A549 (cell line): ENCODE results near the gene HINT2. TPM values are rescaled to one million over a fixed set of nuclear protein-coding genes. Genes with fewer than 3 reads are reported as not detected.

Experiments
- ATAC-seq, 2 experiments: fragments of 200-7000 bp in 1 of 2; fragments of >200 bp in 1 of 2; cut with Nextera tagmentation in 1 of 2; cut with Tn5 transposase in 1 of 2; 3 replicates each; pipeline versions ENCODE4 v1.8.0 to v1.9.1; 2018 to 2020; ENCODE audit warnings: mild to moderate bottlenecking in 1 of 2, moderate library complexity in 1 of 2
- CTCF ChIA-PET: fragments of 300-600 bp; sonication (Branson Sonifier 250); formaldehyde crosslinking; extraction: SDS; loops from one replicate; lab custom pipeline; 2021; ENCODE audit warnings: antibody characterized with exemption, inconsistent platforms; lab: Yijun Ruan, JAX
- POLR2A ChIA-PET: fragments of 350-600 bp; formaldehyde crosslinking; extraction: SDS; loops from one replicate; lab custom pipeline; 2021; ENCODE audit warnings: antibody characterized with exemption, inconsistent platforms; lab: Yijun Ruan, JAX
- DNase-seq, 2 experiments: peaks; one replicate each; pipeline versions ENCODE4 v3.0.0 to v3.0.0-alpha.2; 2011 to 2016; ENCODE audit warnings: low read depth in 1 of 2, low spot score in 1 of 2
- FAIRE-seq: peaks from 2 replicates; lab custom pipeline; 2011; peaks lifted over from hg19 to GRCh38; lab: Jason Lieb, UNC
- H3K27ac ChIP-seq, 2 experiments: fragments of >200 bp; sonication (Bioruptor Twin); formaldehyde crosslinking; 3 replicates each; pipeline ENCODE4 v1.5.1; 2016 to 2017
- H3K4me1 ChIP-seq: fragments of >200 bp; sonication (Bioruptor Twin); formaldehyde crosslinking; 3 replicates; pipeline ENCODE4 v1.6.1; 2016
- H3K4me2 ChIP-seq: fragments of >200 bp; sonication (Bioruptor Twin); formaldehyde crosslinking; 3 replicates; pipeline ENCODE4 v1.6.1; 2016
- H3K4me3 ChIP-seq: fragments of >200 bp; sonication (Bioruptor Twin); formaldehyde crosslinking; 3 replicates; pipeline ENCODE4 v1.5.1; 2016
- H3K9me3 ChIP-seq: fragments of >200 bp; sonication (Bioruptor Twin); formaldehyde crosslinking; 3 replicates; pipeline ENCODE4 v1.6.1; 2016
- ATOH8 ChIP-seq: fragments of 250-450 bp; sonication (Bioruptor Pico); IDR thresholded peaks from 2 replicates; pipeline ENCODE4 v1.5.0; 2020; ENCODE audit warnings: low read depth, mild to moderate bottlenecking, moderate library complexity
- CBX2 ChIP-seq: fragments of 200-600 bp; sonication (generic); IDR thresholded peaks from 2 replicates; pipeline ENCODE4 v1.6.1; 2016; ENCODE audit warnings: low read depth, mild to moderate bottlenecking, borderline replicate concordance
- CBX8 ChIP-seq: fragments of 200-600 bp; sonication (generic); IDR thresholded peaks from 2 replicates; pipeline ENCODE4 v1.6.1; 2016
- CEBPB ChIP-seq, 2 experiments: fragments of >200 bp in 1 of 2; sonication (Bioruptor Twin) in 1 of 2; formaldehyde crosslinking in 1 of 2; IDR thresholded peaks; 2 replicates each; pipeline ENCODE4 v1.6.1; 2012 to 2016
- CHD4 ChIP-seq: fragments of 200-600 bp; sonication (generic); IDR thresholded peaks from 2 replicates; pipeline ENCODE4 v1.6.1; 2016; ENCODE audit warnings: antibody characterized with exemption, mild to moderate bottlenecking, borderline replicate concordance
- EHF ChIP-seq: fragments of 250-450 bp; sonication (Bioruptor Pico); IDR thresholded peaks from 2 replicates; pipeline ENCODE4 v1.5.0; 2020; ENCODE audit warnings: mild to moderate bottlenecking
- EHMT2 ChIP-seq: fragments of 200-600 bp; sonication (generic); IDR thresholded peaks from 2 replicates; pipeline ENCODE4 v1.6.1; 2016; ENCODE audit warnings: antibody characterized with exemption, low read depth, mild to moderate bottlenecking, moderate library complexity
- EP300 ChIP-seq, 2 experiments: fragments of >200 bp; sonication (Bioruptor Twin); formaldehyde crosslinking; IDR thresholded peaks; 2 replicates in 1 of 2; 3 replicates in 1 of 2; pipeline ENCODE4 v1.6.1; 2016 to 2017
- FOSL2 ChIP-seq, 2 experiments: fragments of 450-650 bp in 1 of 2; fragments of >200 bp in 1 of 2; sonication (Bioruptor Twin) in 1 of 2; formaldehyde crosslinking; IDR thresholded peaks; 2 replicates each; pipeline versions ENCODE4 v1.5.0 to v1.6.1; 2016 to 2020; ENCODE audit warnings: mild to moderate bottlenecking in 1 of 2, moderate library complexity in 1 of 2
- FOXS1 ChIP-seq: fragments of 250-450 bp; sonication (Bioruptor Pico); IDR thresholded peaks from 2 replicates; pipeline ENCODE4 v1.5.0; 2020; ENCODE audit warnings: mild to moderate bottlenecking, moderate library complexity
- HOXA7 ChIP-seq: fragments of 250-450 bp; sonication (Bioruptor Pico); IDR thresholded peaks from 2 replicates; pipeline ENCODE4 v1.5.0; 2020; ENCODE audit warnings: mild to moderate bottlenecking, moderate library complexity
- HOXB13 ChIP-seq: fragments of 250-450 bp; sonication (Bioruptor Pico); IDR thresholded peaks from 2 replicates; pipeline ENCODE4 v1.5.0; 2020; ENCODE audit warnings: low read depth, mild to moderate bottlenecking, moderate library complexity
- JUN ChIP-seq, 2 experiments: fragments of >200 bp; sonication (Bioruptor Twin); formaldehyde crosslinking; IDR thresholded peaks; 2 replicates in 1 of 2; 3 replicates in 1 of 2; pipeline ENCODE4 v1.6.1; 2016 to 2017
- JUNB ChIP-seq: fragments of >200 bp; sonication (Bioruptor Twin); formaldehyde crosslinking; IDR thresholded peaks from 2 replicates; pipeline ENCODE4 v1.6.1; 2016
- KDM5A ChIP-seq: fragments of 200-600 bp; sonication (generic); IDR thresholded peaks from 2 replicates; pipeline ENCODE4 v1.6.1; 2016; ENCODE audit warnings: antibody characterized with exemption, mild to moderate bottlenecking
- MAX ChIP-seq: IDR thresholded peaks from 2 replicates; pipeline ENCODE4 v1.6.1; 2012
- MYC ChIP-seq: IDR thresholded peaks from 2 replicates; pipeline ENCODE4 v1.6.1; 2012; ENCODE audit warnings: mild to moderate bottlenecking, inconsistent platforms, low read length, improper control_type of control experiment, borderline replicate concordance
- NR3C1 ChIP-seq: fragments of >200 bp; sonication (Bioruptor Twin); formaldehyde crosslinking; IDR thresholded peaks from 3 replicates; pipeline ENCODE4 v1.6.1; 2017
- PBX3 ChIP-seq: IDR thresholded peaks from 2 replicates; pipeline ENCODE4 v1.6.1; 2012
- POLR2A ChIP-seq: IDR thresholded peaks from 2 replicates; pipeline ENCODE4 v1.6.1; 2012; ENCODE audit warnings: mild to moderate bottlenecking, low read length
- RARB ChIP-seq: fragments of 250-450 bp; sonication (Bioruptor Pico); IDR thresholded peaks from 2 replicates; pipeline ENCODE4 v1.8.0; 2021; ENCODE audit warnings: mild to moderate bottlenecking, moderate library complexity
- SMC3 ChIP-seq: fragments of >200 bp; sonication (Bioruptor Twin); formaldehyde crosslinking; IDR thresholded peaks from 3 replicates; pipeline ENCODE4 v1.6.1; 2018; ENCODE audit warnings: inconsistent platforms
- SREBF2 ChIP-seq: fragments of 450-650 bp; IDR thresholded peaks from 2 replicates; pipeline ENCODE4 v1.6.1; 2014; ENCODE audit warnings: mild to moderate bottlenecking, moderate library complexity
- ZSCAN20 ChIP-seq: fragments of 250-450 bp; sonication (Bioruptor Pico); IDR thresholded peaks from 2 replicates; pipeline ENCODE4 v1.8.0; 2022; ENCODE audit warnings: mild to moderate bottlenecking, moderate library complexity
- WGBS: methylation state at CpG from one replicate; pipeline ENCODE4 v1.1.6; 2017; ENCODE audit errors: missing lambda C conversion rate; 5-methylcytosine and 5-hydroxymethylcytosine counted together
- polyA plus RNA-seq, 4 experiments: library from polyadenylated mRNA; depleted of rRNA in 3 of 4; stranded (reverse); fragments of >200 nt; fragmentation: RNase III in 1 of 4; extraction: RNeasy Plus Mini Kit Qiagen cat#74134 plus additional on column Dnase treatment in 1 of 4; gene quantifications; 2 replicates in 3 of 4; 3 replicates in 1 of 4; pipeline ENCODE4 v1.2.3, GENCODE V29; 2011 to 2017
- TF ChIP-seq, protein P1 (sequence below): IDR thresholded peaks from 2 replicates; pipeline ENCODE4 v1.6.1; 2012; ENCODE audit warnings: low read depth, borderline replicate concordance
- TF ChIP-seq, protein P2 (sequence below): fragments of 150-350 bp; IDR thresholded peaks from 2 replicates; pipeline ENCODE4 v1.6.1; 2014; ENCODE audit warnings: low read depth, mild to moderate bottlenecking, low read length
- TF ChIP-seq, protein P3 (sequence below): fragments of >200 bp; sonication (Bioruptor Twin); formaldehyde crosslinking; IDR thresholded peaks from 3 replicates; pipeline ENCODE4 v1.6.1; 2016

HINT2 gene
- polyA plus RNA-seq, 2 of the 4 experiments (the other 2 are of a cell fraction), result 46.9 to 69.2 TPM

GRCh38 chr9:35856206-35856605 lies 41.4 kb upstream of the HINT2 start:
- ChIA-PET CTCF (interaction anchor here (1.5 to 8.1 kb wide), 5 partner anchors 11 to 45 kb away, joined by 6 to 36 read pairs (median 8); partner anchors contain the start of gene SPAG8), POLR2A (no interaction called here)
- H3K4me2 ChIP-seq, result no peak overlapping the region
- WGBS, result 51% methylated on average over 3 of the region's 3 CpGs
- DNase-seq (no peak), FAIRE-seq (no peak)
- no peak overlapping the region for H3K27ac ChIP-seq
- TF ChIP-seq EHF, result no peak
- TF ChIP-seq EP300 (IDR thresholded peaks at IDR 0.05), result no peak
- TF ChIP-seq, protein P1, sequence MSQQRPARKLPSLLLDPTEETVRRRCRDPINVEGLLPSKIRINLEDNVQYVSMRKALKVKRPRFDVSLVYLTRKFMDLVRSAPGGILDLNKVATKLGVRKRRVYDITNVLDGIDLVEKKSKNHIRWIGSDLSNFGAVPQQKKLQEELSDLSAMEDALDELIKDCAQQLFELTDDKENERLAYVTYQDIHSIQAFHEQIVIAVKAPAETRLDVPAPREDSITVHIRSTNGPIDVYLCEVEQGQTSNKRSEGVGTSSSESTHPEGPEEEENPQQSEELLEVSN, result no peak
- no peak for TF ChIP-seq CBX8
- no peak for TF ChIP-seq RARB (CRISPR knock-in tag)
- no peak for TF ChIP-seq SMC3
- TF ChIP-seq, all 56 proteins: peak for 0
- no peak for ATAC-seq
- Histone ChIP-seq H3K4me3 (no peak overlapping the region), H3K9me3 (no peaks in the 10 kb centered on the region), H3K4me1 (no peaks in the 10 kb centered on the region)

- ChIA-PET CTCF (interaction anchor here (1.2 to 8.1 kb wide), 6 partner anchors 9 to 64 kb away, joined by 3 to 36 read pairs (median 6); partner anchors contain the start of gene HRCT1), POLR2A (no interaction called here)
- no peak overlapping the region for H3K4me2 ChIP-seq
- no peaks in the 10 kb centered on the region for H3K9me3 ChIP-seq
- FAIRE-seq, result no peak
- no peaks in the 10 kb centered on the region for H3K4me1 ChIP-seq
- no peak for DNase-seq
- no peak overlapping the region for H3K27ac ChIP-seq
- WGBS, result 55% methylated on average over 6 of the region's 7 CpGs
- ATAC-seq, result 0 out of 6 replicates have a peak, but pooled peaks of 1 of the 2 experiments have one; percentile 32
- no peak overlapping the region for H3K4me3 ChIP-seq
- TF ChIP-seq POLR2A (no peak), MAX (no peak), CBX2 (no peak), JUNB (no peak), ATOH8 (CRISPR knock-in tag) (no peak), FOXS1 (CRISPR knock-in tag) (no peak), EHMT2 (no peak), MYC (no peak), HOXB13 (CRISPR knock-in tag) (no peak)
- TF ChIP-seq, protein P2, sequence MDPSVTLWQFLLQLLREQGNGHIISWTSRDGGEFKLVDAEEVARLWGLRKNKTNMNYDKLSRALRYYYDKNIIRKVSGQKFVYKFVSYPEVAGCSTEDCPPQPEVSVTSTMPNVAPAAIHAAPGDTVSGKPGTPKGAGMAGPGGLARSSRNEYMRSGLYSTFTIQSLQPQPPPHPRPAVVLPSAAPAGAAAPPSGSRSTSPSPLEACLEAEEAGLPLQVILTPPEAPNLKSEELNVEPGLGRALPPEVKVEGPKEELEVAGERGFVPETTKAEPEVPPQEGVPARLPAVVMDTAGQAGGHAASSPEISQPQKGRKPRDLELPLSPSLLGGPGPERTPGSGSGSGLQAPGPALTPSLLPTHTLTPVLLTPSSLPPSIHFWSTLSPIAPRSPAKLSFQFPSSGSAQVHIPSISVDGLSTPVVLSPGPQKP, result no peak
Measured at GRCh38 chr9:35854091-35854762, 39.4 kb upstream of the HINT2 start.

DNA sequence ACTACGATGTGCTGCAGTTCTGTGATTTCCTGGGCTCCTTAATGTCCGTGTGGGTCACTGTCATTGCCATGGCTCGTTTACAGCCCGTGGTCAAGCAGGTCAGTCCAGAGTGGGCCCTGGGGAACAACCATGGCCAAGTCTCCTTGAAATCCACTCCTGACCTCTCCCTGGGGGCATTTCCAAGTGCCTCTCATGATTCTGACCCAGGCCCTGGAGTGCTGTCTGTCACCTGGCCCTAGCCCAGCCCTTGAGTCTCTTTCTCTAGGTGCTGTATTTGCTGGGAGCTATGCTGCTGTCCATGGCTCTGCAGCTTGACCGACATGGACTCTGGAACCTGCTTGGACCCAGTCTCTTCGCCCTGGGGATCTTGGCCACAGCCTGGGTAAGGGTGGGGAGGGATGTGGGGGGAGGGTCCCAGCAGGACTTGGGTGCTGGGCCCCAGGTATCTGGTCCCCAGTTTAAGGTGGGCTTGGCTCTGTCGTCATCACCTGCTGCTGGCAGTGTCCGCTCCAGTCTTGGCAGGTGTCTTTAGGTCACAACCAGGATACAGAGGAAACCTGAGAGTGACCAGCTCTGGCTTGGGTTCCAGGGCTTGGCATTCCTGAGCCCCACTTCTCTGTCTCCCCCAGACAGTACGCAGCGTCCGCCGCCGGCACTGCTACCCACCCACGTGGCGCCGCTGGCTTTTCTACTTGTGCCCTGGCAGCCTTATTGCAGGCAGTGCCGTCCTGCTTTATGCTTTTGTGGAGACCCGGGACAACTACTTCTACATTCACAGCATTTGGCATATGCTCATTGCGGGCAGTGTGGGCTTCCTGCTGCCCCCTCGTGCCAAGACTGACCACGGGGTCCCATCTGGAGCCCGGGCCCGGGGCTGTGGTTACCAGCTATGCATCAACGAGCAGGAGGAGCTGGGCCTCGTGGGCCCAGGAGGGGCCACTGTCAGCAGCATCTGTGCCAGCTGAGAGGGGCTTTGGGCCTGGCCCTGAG lies 38.3 kb upstream of the HINT2 start:
- no peak for DNase-seq
- H3K4me1 ChIP-seq, result no peaks in the 10 kb centered on the region
- no peak overlapping the region for H3K4me2 ChIP-seq
- H3K4me3 ChIP-seq, result no peak overlapping the region
- TF ChIP-seq PBX3 (no peak), CHD4 (no peak), KDM5A (no peak), CEBPB (IDR thresholded peaks at IDR 0.05) (no peak), ZSCAN20 (CRISPR knock-in tag) (no peak), HOXA7 (CRISPR knock-in tag) (no peak), EHMT2 (no peak), RARB (CRISPR knock-in tag) (no peak), SREBF2 (no peak), EP300 (IDR thresholded peaks at IDR 0.05) (no peak), JUN (IDR thresholded peaks at IDR 0.05) (no peak), FOSL2 (IDR thresholded peaks at IDR 0.05) (no peak), FOSL2 (CRISPR knock-in tag; IDR thresholded peaks at IDR 0.05) (no peak), FOXS1 (CRISPR knock-in tag) (no peak), NR3C1 (no peak)
- TF ChIP-seq, protein P3, sequence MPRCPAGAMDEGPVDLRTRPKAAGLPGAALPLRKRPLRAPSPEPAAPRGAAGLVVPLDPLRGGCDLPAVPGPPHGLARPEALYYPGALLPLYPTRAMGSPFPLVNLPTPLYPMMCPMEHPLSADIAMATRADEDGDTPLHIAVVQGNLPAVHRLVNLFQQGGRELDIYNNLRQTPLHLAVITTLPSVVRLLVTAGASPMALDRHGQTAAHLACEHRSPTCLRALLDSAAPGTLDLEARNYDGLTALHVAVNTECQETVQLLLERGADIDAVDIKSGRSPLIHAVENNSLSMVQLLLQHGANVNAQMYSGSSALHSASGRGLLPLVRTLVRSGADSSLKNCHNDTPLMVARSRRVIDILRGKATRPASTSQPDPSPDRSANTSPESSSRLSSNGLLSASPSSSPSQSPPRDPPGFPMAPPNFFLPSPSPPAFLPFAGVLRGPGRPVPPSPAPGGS, result no peak
- ChIA-PET POLR2A (no interaction called here), CTCF (interaction anchor here (1.2 to 1.3 kb wide), 2 partner anchors 24 to 63 kb away, joined by 3 to 4 read pairs; no protein-coding TSS in a partner anchor)
- no peak overlapping the region for H3K27ac ChIP-seq
- no peak for ATAC-seq
- no peak for FAIRE-seq
- 64% methylated on average over 21 of the region's 25 CpGs for WGBS
- H3K9me3 ChIP-seq, result no peaks in the 10 kb centered on the region
